ENCODE results near the gene KAZN.

Gene KAZN

DNA sequence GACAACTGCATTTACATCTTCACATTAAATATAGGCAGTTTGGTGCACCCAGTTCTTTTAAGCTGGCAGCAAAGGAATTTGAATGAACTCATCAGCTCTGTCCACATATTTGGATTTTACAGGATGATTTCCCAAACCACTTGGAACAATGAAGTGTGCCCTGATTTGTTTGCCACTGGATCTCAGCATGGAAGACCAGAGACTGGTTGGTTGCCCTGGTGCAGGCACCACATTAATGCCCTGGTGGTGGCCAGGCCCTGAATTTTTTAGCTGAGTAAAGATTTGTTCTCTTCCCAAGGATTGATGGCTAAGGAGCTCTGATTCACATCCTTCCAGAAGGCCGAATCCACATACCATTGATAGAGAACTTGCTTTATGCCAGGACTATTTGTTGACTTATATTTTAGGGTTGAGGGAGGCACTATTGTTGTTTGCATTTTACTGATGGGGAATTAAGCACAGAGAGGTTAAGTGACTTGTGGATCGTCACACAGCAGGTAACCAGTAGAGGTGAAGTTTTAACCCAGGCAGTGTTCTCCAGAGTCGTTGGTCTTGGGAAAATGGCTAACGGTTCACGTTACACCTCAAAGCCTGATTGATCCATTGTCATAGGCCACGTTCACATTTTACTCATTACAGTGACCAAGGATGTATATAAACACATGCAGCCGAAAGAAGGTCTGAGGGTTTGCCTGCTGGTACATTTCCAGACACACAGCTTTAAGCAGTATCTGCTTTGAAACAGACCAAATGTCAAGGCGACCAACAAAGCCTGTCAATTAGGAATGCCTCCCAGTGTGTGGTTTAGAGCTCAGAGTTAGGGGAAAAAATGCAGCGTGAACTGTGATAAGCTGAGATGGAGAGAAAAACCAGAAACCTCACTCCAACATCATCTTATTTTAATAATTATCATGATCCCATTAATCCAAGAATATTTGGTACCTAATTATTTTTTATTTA lies 50.7 kb downstream of the KAZN start:
- DNase-seq: no peak

DNA sequence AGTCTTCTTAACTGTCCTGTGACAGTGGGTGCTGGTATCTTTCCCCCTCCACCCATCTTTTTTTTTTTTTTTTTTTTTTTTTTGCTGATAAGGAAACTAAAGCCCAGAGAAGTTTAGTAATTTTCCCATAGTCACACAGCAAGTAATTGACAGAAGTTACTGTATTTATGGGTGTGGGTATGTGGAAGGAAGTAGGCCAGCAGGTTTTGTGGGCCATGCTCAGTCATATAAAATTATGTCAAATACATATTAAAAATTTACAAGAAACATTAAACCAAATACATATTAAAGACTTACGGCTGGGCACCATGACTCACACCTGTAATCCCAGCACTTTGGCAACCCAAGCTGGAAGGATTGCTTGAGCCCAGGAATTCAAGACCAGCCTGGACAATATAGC lies 51.5 kb downstream of the KAZN start:
- DNase-seq: no peak

DNA sequence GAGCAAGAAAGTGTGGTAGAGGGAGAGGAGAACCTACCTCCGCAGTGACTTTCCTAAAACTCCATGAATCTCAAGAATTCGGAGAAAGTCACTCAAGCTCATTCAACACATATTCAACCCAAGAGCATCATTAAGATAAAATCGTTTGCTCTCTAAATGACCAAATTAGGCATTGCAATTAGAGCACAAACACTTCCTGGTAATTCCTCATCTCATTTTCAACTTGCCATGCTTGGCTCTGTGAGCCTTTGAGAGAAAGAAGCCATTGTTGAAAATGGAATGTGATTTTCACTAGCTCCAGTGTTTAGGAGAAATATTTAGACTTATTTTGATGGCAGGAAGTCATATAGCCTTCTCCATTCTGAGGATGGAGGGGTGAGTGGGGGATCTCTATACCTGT lies 52.5 kb downstream of the KAZN start:
- DNase-seq: no peak

DNA sequence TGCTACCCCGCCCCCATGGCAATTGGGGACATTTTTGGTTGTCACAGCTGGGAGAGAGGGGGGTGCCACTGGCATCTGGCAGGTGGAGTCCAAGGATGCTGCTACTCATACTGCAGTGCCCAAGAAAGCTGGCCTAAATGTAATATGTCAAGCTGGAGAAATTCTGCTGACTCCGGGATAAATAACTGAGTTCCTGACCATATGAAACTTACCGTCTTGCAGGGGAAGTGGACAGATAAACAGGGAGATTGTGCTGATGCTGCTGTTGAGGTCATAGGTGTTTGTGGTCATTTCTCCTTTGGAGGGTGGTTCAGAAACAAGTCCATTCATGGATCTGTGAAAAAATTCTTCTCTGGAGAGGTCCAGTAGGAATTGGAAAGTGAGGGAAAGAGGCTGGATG lies 54.4 kb downstream of the KAZN start:
- DNase-seq: no peak

DNA sequence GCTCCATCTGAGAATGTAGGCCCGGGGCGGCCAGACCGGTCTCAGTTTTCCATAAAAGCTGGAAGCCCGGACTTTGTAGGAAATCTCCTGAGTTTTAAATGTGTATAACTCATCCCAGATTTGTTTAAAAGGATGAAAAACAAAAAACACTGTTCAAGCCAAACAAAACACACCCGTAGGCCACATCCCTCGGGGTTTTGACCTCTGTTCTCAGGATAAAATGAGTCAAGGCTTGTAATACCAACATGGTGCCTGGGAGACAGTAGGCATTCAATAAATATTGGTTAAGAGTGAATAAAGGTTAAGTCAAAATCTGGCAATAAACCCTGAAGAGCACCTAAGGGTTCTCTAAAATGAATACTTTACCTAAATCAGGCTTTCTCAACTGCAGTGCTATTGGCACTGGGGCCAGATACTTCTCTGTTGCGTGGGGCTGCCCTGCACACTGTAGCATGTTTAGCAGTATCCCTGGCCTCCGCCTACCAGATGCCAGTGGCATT lies 55.0 kb downstream of the KAZN start:
- DNase-seq: no peak

DNA sequence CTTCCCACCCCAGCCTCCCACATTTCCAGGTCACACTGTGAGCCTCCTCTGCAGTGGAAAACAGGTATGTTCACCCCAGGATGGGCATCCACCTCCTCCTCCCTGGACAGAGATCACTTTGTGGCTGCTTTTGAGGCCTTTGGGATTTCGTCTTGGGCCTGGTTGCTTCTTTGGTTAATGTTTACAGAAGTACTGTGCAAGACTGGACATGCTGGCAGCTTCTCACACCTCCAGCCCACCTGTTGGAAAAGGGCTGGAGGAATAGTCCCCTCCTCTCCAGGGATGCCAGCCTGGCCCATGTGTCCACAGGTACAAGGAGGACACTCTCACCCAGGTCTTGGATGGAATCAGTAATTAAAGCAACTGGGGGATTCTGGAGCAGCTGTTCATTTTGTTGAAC lies 56.1 kb downstream of the KAZN start:
- DNase-seq: no peak

DNA sequence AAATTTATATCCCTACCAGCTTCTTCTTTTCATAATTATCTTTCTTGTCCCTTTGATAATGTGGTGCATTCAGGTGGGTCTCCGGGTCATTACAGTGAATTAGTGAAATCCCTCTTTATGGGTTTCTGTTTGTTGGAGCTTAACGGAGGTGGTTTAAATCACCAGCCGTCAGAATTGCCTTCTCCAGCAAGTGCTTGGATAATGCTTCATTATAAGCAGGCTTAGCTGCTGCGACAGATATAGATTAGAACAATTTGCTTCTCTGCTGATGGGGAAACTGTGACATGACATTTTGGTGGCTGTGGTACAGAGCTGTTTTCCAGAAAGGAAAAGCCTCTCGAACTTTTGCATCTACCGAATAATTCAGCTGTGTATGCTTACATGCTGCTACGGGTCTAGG lies 56.9 kb downstream of the KAZN start:
- no peak for DNase-seq

DNA sequence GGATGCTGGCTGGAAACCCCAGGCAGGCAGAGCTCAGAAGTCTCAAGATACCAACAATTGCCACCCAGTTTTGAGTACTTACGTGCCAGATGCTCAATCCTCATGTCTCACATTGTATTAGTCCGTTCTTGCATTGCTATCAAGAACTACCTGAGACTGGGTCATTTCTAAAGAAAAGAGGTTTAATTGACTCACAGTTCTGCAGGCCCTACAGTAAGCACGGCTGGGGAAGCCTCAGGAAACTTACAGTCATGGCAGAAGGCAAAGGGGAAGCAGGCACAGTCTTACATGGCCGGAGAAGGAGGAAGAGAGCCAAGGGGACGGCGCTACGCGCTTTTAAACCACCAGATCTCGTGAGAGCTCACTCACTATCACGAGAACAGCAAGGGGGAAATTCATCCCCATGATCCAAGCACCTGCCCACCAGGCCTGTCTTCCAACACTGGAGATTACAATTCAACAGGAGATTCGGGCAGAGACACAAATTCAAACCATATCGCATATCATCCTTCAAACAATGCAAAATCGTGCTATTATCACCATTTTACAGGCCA lies 58.0 kb downstream of the KAZN start:
- DNase-seq: no peak

DNA sequence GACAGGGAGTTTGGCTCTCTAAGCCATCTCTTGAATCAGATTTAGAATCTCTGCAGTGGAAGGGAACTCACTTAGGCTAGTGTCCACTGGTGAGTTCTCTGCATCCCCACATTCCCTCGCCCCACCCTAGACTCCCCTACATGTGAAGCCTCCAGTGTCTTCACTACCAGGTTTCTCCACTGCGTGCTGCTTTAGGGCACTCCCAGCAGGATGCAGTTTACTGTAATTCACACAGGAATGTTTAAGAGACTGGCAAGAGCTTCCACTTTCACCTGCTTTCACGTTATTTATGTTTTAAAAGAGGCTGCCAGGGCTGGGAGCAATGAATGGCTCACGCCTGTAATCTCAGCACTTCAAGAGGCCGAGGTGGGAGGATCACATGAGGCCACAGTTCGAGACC lies 60.2 kb downstream of the KAZN start:
- no peak for DNase-seq

DNA sequence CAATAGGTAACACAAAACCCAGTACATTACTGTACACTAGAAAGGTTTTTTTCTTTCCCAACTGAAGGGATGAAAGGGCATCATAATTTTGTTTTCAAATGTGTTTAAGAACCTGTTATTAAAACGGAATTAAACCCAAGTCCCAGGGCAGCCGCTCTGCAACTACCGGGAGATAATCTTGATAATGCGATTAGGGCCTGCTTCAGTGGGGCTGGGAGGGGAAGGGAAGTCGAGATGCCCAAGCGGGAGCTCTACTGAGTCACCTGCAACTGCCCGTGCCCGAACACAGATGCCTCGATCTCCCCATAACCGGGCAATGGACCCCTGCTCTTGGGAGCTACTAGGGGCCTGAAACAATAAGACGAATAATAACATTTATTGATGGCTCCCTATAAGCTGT lies 61.4 kb downstream of the KAZN start:
- no peak for DNase-seq

DNA sequence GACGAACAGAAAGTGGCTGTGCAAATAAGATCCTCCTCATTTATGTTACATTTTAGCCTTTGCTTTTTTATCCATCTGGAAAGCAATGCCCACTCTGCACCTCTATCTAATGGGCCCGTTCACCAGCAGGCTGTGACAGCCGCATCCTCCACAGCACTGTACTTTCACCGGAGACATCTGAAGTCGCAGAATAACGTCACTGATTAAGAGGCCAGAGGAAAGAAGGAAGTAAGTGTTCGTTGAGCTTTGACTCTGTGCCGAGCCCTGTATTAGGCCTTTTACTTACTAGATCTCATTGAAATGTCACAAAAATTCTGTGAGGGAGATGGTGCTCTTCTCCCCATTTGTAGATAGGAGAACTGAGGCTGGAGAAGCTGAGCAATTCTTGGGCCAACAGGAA lies 62.3 kb downstream of the KAZN start:
- no peak for DNase-seq

DNA sequence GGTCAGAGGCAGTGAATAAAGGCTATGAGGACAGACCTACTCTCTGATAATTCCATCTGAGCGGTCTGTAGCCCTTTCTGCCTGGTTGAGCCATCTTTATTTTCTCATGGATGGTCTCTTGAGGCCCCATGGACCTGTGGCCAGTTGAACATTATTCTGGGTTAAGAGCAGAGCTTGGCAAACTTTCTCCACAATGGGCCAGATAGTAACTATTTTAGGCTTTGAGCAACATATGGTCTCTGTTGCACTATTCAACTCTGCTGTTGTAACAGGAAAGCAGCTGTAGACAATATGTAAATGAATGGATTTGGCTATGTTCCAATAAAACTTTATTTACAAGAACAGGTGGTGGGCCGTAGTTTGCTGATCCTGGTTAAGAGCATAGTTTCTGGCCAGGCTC lies 62.7 kb downstream of the KAZN start:
- DNase-seq: no peak

DNA sequence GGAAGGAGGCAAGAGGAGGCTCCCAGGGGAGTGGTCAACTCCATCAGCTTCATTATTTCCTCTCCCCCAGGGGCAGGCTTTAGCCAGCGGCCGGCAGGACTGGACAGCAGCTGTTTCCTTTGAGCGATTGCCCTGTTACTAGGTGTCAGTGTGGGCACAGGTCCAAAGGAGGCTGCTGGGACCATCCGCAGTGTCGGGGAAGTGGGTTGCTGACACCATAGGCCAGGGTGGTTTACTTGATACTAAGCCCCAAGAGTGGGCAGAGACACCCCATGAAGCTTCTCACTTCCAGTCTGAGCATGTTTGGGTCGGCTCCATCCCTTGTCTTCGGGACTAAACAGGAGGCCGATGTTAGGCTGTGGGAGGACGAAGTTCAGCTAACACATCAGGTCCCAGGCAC lies 63.6 kb downstream of the KAZN start:
- no peak for DNase-seq

DNA sequence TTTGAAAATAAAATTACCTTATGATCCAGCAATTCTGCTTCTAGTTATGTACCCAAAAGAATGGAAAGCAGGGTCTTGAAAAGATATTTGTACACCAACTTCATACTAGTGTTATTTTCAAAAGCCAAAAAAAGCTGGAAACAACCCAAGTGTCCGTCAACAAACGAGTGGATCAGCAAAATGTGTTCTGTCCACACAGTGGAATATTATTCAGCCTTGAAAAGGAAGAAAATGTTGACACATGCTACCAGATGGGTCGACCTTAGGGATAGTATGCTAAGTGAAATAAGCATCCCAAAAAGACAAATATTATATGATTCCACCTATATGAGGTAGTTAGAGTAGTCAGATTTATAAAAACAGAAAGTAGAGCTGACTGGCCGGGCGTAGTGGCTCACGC lies 65.3 kb downstream of the KAZN start:
- DNase-seq: no peak

DNA sequence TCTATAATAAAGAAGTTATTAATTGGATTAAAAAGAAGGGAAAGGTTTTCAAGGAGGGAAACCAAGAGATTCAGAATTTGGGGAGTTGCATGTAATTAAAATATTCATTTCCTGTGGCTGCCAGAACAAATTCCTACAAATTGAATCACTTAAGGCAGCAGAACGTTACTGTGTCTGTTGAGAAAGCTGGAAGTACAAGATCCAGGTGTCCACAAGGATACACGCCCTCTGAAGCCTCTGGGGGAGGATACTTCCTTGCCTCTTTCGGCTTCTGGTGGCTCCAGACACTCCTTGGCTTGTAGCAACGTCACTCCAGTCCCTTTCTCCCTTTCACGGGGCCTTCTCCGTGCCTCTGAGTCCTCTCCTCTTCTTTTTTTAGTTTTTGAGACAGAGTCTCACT lies 67.9 kb downstream of the KAZN start:
- DNase-seq: no peak

DNA sequence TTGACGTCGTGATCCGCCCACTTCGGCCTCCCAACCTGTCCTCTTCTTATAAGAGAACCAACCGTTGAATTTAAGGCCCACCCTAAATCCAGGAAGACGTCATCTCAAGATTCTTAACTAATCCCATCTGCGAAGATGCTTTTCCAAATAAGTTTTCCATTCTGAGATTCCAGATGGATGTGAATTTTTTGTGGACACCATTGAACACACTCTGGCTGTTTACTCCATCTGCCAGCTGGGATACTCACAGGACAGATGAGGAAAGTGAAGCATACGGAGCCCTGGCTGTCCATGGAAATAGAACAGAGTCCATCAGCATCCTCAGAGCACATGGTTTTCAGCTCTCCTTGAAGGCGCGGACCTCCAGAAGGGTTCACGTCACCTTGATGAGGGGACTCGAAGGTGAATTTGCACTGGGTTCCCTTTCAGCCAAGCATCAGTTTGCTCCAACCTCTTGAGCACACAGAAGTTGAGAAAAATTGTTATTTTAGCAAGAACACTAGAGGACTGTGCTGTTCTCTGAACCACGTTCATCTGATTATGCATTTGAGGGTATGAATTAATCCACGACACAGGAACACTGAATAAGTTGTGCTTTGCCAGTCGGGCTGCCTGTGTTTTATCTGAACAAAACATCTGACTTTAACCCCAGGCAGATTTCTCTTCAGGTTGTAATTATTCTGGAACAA lies 68.6 kb downstream of the KAZN start:
- DNase-seq: no peak

DNA sequence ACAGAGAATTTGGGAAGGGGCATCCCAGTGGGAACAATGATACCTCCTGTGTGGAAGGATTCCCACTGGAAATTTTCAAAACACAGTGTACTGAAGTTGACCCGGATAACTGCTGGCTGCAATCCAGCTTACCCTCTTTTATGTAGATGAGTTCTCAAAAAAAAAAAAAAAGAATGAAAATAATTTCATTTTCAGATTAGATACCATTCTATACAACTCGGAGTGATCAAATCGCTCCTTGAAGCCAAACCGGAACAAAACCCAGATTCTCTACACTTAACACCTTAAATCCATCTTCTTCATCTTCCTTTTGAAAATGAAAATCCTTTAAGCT lies 69.1 kb downstream of the KAZN start:
- no peak for DNase-seq

DNA sequence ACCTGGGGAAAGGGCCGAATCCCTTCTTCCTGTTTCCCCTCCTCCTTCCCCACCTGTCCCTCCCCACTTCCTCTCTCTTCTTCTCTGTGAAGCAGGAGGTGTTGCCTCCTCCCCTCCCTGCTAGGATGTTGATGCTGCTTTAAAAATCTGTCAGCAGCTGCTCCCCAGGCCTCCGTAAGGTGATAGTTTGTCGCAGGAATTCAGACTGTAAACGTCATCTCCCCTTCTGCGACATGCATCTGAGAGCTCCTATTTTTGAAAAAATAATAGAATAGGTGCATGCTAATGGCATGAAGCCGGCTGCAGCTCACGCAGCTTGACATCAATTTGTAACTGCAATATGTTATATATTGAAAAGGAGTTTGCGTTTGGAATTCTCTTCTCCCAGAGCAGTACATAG lies 70.1 kb downstream of the KAZN start:
- DNase-seq: no peak

DNA sequence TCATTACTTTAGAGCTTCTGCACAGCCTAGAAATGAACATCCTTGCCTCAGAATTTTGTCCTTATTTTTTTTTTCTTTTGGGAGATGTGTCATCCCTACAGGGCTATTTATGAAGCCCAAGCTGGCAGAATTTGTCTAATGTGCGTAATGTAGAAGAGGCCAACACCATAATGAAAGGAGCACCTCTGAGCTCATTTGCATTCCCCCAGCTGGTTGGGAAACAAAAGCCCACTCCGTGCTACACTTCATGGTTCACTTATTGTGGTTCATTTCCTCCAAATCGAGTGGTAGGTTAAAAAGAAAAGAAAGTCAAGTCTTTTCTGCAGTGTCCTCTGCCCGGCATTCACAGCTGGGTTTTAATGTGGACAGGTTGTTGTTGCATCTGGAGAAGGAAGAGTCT lies 73.5 kb downstream of the KAZN start:
- DNase-seq: no peak

DNA sequence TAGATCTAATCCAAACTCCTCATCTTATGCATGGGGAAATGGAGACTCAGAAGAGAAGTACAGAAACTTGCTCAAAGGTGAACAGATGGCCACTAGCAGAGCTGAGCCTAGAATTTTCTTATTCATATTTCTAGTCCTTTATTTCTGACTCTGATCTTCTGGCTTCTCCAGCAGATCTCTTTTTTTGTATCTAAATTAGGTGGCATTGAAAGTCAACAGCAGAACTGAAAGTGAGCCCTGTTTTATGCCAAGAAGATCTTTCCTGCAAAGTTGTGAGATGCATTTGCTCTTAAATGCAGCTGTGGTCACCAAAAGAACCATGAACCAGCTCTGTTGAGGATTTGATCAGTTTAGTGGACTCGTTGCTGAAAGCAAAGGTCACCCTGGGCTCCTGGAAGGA lies 75.5 kb downstream of the KAZN start:
- DNase-seq: no peak

DNA sequence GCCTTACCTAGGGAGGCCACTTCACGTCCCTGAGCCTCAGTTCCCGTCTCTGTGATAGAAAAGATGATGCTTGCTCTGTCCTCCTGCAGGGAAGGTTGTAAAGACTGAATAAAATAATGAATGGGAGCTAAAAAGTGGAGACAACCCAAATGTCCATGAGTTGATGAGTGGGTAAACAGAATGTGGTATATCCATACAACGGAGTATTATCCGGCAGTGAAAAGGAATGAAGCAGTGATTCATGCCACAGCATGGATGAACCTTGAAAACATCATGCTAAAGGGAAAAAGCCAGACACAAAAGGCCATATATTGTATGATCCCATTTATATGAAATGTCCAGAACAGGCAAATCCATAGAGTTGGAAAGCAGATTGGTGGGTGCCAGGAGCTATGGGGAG lies 77.9 kb downstream of the KAZN start:
- no peak for DNase-seq

DNA sequence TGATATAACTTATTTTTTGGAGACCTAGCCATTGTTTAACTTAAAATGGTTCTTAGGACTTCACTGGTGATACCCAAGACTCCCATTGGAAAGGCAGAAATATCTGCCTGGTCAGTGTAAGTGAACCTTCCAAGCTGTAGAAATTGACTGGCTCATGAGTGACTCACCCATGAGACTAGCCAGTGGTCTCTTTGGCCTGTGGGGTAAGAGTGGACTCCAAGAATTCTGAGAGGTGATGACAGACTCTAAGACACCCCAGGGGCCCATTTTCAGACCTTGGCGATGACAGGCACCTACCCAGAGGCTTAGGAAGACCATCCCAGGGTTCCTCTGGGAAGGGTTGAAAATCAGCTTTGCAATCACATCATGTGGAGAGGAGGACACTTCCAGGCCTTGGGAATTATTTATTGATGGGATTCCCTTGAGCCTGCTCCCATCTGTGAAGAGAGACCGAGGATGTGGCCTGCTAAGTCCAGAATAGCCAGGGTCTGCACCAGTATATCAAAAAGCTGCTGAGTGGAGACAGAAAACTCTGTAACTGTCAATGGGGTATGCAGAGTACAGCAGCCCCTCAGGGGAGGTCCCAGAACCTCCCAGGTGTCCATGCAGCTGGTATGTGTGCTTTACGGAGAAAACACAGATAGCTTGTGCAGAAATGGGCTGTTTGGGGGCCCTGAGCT lies 78.9 kb downstream of the KAZN start:
- DNase-seq: no peak

DNA sequence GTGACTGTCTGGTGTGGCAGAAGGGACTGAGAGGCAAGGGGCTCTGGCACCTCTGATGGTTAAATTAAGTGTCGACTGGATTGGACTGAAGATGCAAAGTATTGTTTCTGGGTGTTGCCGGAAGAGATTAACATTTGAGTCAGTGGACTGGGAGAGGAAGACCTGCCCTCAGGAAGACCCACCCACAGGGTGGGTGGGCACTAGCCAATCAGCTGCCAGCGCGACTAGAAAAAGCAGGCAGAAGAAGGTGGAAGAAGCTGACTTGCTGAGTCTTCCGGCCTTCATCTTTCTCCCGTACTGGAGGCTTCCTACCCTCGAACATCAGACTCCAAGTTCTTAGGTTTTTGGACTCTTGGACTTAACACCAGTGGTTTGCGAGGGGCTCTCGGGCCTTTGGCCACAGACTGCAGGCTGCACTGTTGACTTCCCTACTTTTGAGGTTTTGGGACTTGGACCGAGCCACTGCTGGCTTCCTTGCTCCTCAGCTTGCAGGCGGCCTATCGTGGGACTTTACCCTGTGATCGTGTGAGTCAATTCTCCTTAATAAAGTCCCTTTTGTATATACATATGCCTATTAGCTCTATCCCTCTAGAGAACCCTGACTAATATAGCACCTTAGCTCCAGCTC lies 79.6 kb downstream of the KAZN start:
- no peak for DNase-seq
